ENCODE results near the gene CDK16.
"Not testable (repeated sequence)": the region's sequence is repeated elsewhere in the genome, so short reads cannot be mapped to it uniquely, and the experiment has no call there.

Gene CDK16

GRCh38 chrX:47247206-47247998, 28.9 kb downstream of the CDK16 start:
- TF ChIP-seq ELF4 (IDR thresholded peaks at IDR 0.05) (no peak), BHLHE40 (IDR thresholded peaks at IDR 0.05; ENCODE audit: borderline replicate concordance) (no peak), SP1 (IDR thresholded peaks at IDR 0.05) (no peak), HDGF (IDR thresholded peaks at IDR 0.05; ENCODE audit: borderline replicate concordance) (no peak), FOXK2 (IDR thresholded peaks at IDR 0.05) (no peak), SUZ12 (IDR thresholded peaks at IDR 0.05) (no peak), FOXA1 (IDR thresholded peaks at IDR 0.05) (no peak), LEF1 (IDR thresholded peaks at IDR 0.05; ENCODE audit: borderline replicate concordance) (no peak), NFRKB (IDR thresholded peaks at IDR 0.05) (no peak), FOXM1 (IDR thresholded peaks at IDR 0.05; ENCODE audit: borderline replicate concordance) (no peak)
- POLR2A ChIA-PET = interaction anchor here (0.7 kb wide), 1 partner anchor 14 kb away, joined by 3 read pairs; no protein-coding TSS in a partner anchor
- CTCF ChIA-PET = no interaction called here

GRCh38 chrX:47247999-47248320, 29.5 kb downstream of the CDK16 start:
- ChIA-PET POLR2A (no interaction called here), CTCF (no interaction called here)
- no peak for TF ChIP-seq ELF4 (IDR thresholded peaks at IDR 0.05)
- TF ChIP-seq CTBP1 (IDR thresholded peaks at IDR 0.05; ENCODE audit: borderline replicate concordance) = no peak
- TF ChIP-seq PKNOX1 (IDR thresholded peaks at IDR 0.05) = no peak
- TF ChIP-seq NFRKB (IDR thresholded peaks at IDR 0.05) = no peak
- TF ChIP-seq FOXA1 (IDR thresholded peaks at IDR 0.05) = no peak
- TF ChIP-seq ZNF384 (IDR thresholded peaks at IDR 0.05) = no peak
- TF ChIP-seq FOXM1 (IDR thresholded peaks at IDR 0.05; ENCODE audit: borderline replicate concordance) = no peak
- TF ChIP-seq LEF1 (IDR thresholded peaks at IDR 0.05; ENCODE audit: borderline replicate concordance) = no peak
- TF ChIP-seq L3MBTL2 (conservative IDR thresholded peaks at IDR 0.05) = no peak
- no peak for TF ChIP-seq TARDBP (IDR thresholded peaks at IDR 0.05)
- no peak for TF ChIP-seq BHLHE40 (IDR thresholded peaks at IDR 0.05; ENCODE audit: borderline replicate concordance)
- no peak for TF ChIP-seq ARNT (IDR thresholded peaks at IDR 0.05)
- no peak for TF ChIP-seq SP1 (IDR thresholded peaks at IDR 0.05)
- no peak for TF ChIP-seq HDGF (IDR thresholded peaks at IDR 0.05; ENCODE audit: borderline replicate concordance)
- no peak for DNase-seq (ENCODE audit: extremely low spot score)

More at GRCh38 chrX:47247206-47247998, 28.9 kb downstream of the CDK16 start:
- DNase-seq (ENCODE audit: extremely low spot score) = no peak

- DNase-seq (ENCODE audit: extremely low spot score) = no peak
- ChIA-PET POLR2A (no interaction called here), CTCF (no interaction called here)
- no peak for TF ChIP-seq FOXK2 (IDR thresholded peaks at IDR 0.05)
- no peak for TF ChIP-seq TARDBP (IDR thresholded peaks at IDR 0.05)
- TF ChIP-seq ZNF384 (IDR thresholded peaks at IDR 0.05) = no peak
- TF ChIP-seq PKNOX1 (IDR thresholded peaks at IDR 0.05) = no peak
- no peak for TF ChIP-seq L3MBTL2 (conservative IDR thresholded peaks at IDR 0.05)
- no peak for TF ChIP-seq FOXA1 (IDR thresholded peaks at IDR 0.05)
Observed at GRCh38 chrX:47248576-47248975, 30.1 kb downstream of the CDK16 start.

- CTCF ChIA-PET = no interaction called here
- DNase-seq (ENCODE audit: extremely low spot score) = no peak
- no peak for TF ChIP-seq HDGF (IDR thresholded peaks at IDR 0.05; ENCODE audit: borderline replicate concordance)
- no peak for TF ChIP-seq SP1 (IDR thresholded peaks at IDR 0.05)
- no peak for TF ChIP-seq BHLHE40 (IDR thresholded peaks at IDR 0.05; ENCODE audit: borderline replicate concordance)
- TF ChIP-seq TARDBP (IDR thresholded peaks at IDR 0.05) = no peak
- no peak for TF ChIP-seq NFRKB (IDR thresholded peaks at IDR 0.05)
- TF ChIP-seq ARNT (IDR thresholded peaks at IDR 0.05) = no peak
- TF ChIP-seq CTBP1 (IDR thresholded peaks at IDR 0.05; ENCODE audit: borderline replicate concordance) = no peak
- no peak for TF ChIP-seq ELF4 (IDR thresholded peaks at IDR 0.05)
- no peak for TF ChIP-seq SUZ12 (IDR thresholded peaks at IDR 0.05)
- POLR2A ChIA-PET = no interaction called here
Observed at GRCh38 chrX:47250017-47250347, 31.5 kb downstream of the CDK16 start.

- DNase-seq (ENCODE audit: extremely low spot score); POLR2A ChIA-PET; CTCF ChIA-PET: not testable (repeated sequence)
Observed at GRCh38 chrX:47257620-47258019, 39.1 kb downstream of the CDK16 start.

GRCh38 chrX:47264483-47265173, 46.1 kb downstream of the CDK16 start:
- no peak for DNase-seq (ENCODE audit: extremely low spot score)
- ChIA-PET CTCF (interaction anchor here (0.5 to 0.6 kb wide), 2 partner anchors 104 to 1856 kb away, joined by 3 read pairs; no protein-coding TSS in a partner anchor), POLR2A (interaction anchor here (0.6 to 0.7 kb wide), 2 partner anchors 9 to 1465 kb away, joined by 3 read pairs; no protein-coding TSS in a partner anchor)
- TF ChIP-seq SP1 (IDR thresholded peaks at IDR 0.05) = no peak
- no peak for TF ChIP-seq FOXA1 (IDR thresholded peaks at IDR 0.05)
- no peak for TF ChIP-seq FOXK2 (IDR thresholded peaks at IDR 0.05)
- TF ChIP-seq ARNT (IDR thresholded peaks at IDR 0.05) = no peak
- no peak for TF ChIP-seq PKNOX1 (IDR thresholded peaks at IDR 0.05)
- TF ChIP-seq SUZ12 (IDR thresholded peaks at IDR 0.05) = no peak
- TF ChIP-seq TARDBP (IDR thresholded peaks at IDR 0.05) = no peak
- no peak for TF ChIP-seq NFRKB (IDR thresholded peaks at IDR 0.05)
- no peak for TF ChIP-seq LEF1 (IDR thresholded peaks at IDR 0.05; ENCODE audit: borderline replicate concordance)

Measured in HEK293T (cell line).